Prostate gland (tissue), 2 donors: Measurements from ENCODE around the gene FNDC10. TPM values are rescaled to one million over a fixed set of nuclear protein-coding genes. Genes with fewer than 3 reads are reported as not detected.

Experiments used
- DNase-seq: peaks from one replicate; pipeline ENCODE4 v3.0.0-alpha.2; 2019; ENCODE audit warnings: low spot score
- H3K27ac ChIP-seq, 2 donors: fragments of 200-600 bp; sonication (generic); 2 replicates each; pipeline ENCODE4 v1.5.1; 2017 to 2019
- H3K27me3 ChIP-seq: fragments of 200-600 bp; sonication (generic); replicated peaks from 2 replicates; pipeline ENCODE4 v1.5.1; 2019; ENCODE audit not compliant: insufficient read depth
- H3K36me3 ChIP-seq, 2 donors: fragments of 200-600 bp; sonication (generic); 1 replicate in 1 of 2; 2 replicates in 1 of 2; pipeline versions ENCODE4 v1.5.1 to v1.8.1; 2017 to 2019
- H3K4me1 ChIP-seq: fragments of 200-600 bp; sonication (generic); replicated peaks from 2 replicates; pipeline ENCODE4 v1.5.1; 2019
- H3K4me3 ChIP-seq, 2 donors: fragments of 200-600 bp; sonication (generic); 2 replicates each; pipeline ENCODE4 v1.5.1; 2017 to 2019
- H3K9me3 ChIP-seq: fragments of 200-600 bp; sonication (generic); 2 replicates; pipeline ENCODE4 v1.5.1; 2017
- POLR2A ChIP-seq: fragments of 450-650 bp; IDR thresholded peaks from one replicate; pipeline ENCODE4 v1.6.1; 2016; ENCODE audit warnings: antibody characterized with exemption, mild to moderate bottlenecking
- POLR2AphosphoS5 ChIP-seq: sonication (generic); formaldehyde crosslinking; IDR thresholded peaks from one replicate; pipeline ENCODE4 v1.6.1; 2017; ENCODE audit warnings: antibody characterized with exemption
- WGBS: methylation state at CpG from one replicate; pipeline ENCODE4 v1.1.5; 2018; 5-methylcytosine and 5-hydroxymethylcytosine counted together
- intact Hi-C: fragments of 100-400 bp; cut with DNase I; formaldehyde crosslinking; loops from one replicate; pipeline ENCODE4 v1.14.2; 2022
- total RNA-seq, 2 donors: library from RNA; depleted of rRNA; stranded (reverse); fragments of >200 nt; gene quantifications; one replicate each; pipeline ENCODE4 v1.1.0, GENCODE V29; 2016
- TF ChIP-seq, protein P1 (sequence below), 4 experiments: fragments of 200-600 bp in 2 of 4; fragments of 450-650 bp in 2 of 4; sonication (generic) in 2 of 4; IDR thresholded peaks; 1 replicate in 3 of 4; 2 replicates in 1 of 4; pipeline ENCODE4 v1.5.1; 2016 to 2019; ENCODE audit warnings: antibody characterized with exemption in 4 of 4, mild to moderate bottlenecking in 2 of 4, moderate library complexity in 2 of 4

Gene FNDC10
- total RNA-seq, 2 donors from 2014 or later: 3.5 to 33.3 TPM

DNA sequence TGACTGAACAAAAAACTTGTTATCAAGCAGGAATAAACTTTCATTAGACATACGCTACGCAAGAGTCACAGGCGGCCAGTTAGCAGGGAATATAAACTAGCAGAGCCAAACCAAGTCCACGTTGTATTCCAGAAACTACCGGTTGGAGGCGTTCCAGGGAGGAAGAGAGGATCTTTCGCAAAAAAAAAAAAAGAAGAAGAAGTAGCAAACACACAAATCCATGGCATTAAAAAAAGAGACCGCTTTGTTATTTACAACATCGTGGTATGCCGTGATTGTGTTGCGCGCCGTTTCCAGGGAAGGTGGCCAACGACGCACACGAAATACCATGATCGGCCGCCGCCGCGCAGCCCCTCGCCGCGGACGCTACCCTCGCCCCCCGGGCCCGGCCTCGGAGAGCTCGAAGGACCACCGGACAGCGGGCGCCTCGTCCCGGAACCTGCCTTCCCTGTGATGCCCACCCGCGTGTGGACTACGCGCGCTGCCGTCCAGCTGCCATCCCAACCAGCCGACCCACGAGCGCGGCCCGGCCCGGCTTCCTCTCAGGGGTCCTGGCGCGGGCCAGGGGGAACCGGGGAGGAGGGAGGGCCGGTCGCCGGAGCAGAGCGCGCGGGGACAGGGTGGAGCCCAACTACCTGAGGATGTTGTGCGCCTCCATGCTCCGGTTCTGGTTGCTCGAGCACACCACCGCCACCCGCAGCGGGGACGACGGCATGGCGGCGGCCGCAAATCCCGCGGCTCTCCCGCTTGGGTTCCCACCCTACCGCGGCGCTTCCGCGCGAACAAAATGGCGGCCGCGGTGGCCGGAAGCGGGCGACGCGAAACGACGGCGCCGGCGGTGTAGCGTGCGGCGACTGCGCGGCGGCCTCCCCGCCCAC, 25.9 kb downstream of the FNDC10 start:
- Histone ChIP-seq H3K27me3 (no peaks in the 10 kb centered on the region), H3K9me3 (no peaks in the 10 kb centered on the region), H3K27ac (peak overlapping the region; percentile 97 to 98), H3K4me3 (peak overlapping the region; percentile 99 to 100), H3K36me3 (no peaks in the 10 kb centered on the region), H3K4me1 (peaks cover 5% of the 10 kb centered on the region)
- DNase-seq: peak; percentile 42
- WGBS: under 1% methylated on average over 38 of the region's 96 CpGs
- TF ChIP-seq POLR2A (peak; percentile 4), POLR2AphosphoS5 (no peak)
- TF ChIP-seq, protein P1, sequence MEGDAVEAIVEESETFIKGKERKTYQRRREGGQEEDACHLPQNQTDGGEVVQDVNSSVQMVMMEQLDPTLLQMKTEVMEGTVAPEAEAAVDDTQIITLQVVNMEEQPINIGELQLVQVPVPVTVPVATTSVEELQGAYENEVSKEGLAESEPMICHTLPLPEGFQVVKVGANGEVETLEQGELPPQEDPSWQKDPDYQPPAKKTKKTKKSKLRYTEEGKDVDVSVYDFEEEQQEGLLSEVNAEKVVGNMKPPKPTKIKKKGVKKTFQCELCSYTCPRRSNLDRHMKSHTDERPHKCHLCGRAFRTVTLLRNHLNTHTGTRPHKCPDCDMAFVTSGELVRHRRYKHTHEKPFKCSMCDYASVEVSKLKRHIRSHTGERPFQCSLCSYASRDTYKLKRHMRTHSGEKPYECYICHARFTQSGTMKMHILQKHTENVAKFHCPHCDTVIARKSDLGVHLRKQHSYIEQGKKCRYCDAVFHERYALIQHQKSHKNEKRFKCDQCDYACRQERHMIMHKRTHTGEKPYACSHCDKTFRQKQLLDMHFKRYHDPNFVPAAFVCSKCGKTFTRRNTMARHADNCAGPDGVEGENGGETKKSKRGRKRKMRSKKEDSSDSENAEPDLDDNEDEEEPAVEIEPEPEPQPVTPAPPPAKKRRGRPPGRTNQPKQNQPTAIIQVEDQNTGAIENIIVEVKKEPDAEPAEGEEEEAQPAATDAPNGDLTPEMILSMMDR (IDR thresholded peaks at IDR 0.05): peak in 1 of 4 experiments; percentile 6
- intact Hi-C loops: loop anchor here (2.0 kb wide), 1 partner anchor 41 kb away; the partner anchor contains the start of gene MIB2

DNA sequence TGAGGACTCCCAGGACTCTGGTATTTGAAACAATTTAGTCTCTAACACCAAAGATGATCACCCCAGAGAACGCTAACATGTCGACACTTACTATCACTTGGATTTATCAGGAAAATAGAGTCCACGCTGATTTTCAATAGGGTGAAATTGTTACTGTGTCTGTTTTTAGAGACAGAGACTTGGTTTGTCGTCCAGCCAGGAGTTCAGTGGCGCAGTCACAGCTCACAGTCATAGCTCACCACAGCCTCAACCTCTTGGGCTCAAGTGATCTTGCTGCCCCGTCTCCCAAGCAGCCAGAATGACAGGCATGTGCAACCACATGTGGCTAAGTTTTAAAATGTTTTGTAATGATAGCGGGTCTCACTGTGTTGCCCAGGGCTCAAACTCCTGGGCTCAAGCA, 30.6 kb downstream of the FNDC10 start:
- H3K9me3 ChIP-seq: no peaks in the 10 kb centered on the region
- H3K4me3 ChIP-seq: no peak overlapping the region
- peaks cover 5% of the 10 kb centered on the region for H3K4me1 ChIP-seq
- TF ChIP-seq, protein P1 (IDR thresholded peaks at IDR 0.05): no peak
- TF ChIP-seq POLR2A (no peak), POLR2AphosphoS5 (no peak)
- H3K27me3 ChIP-seq: no peaks in the 10 kb centered on the region
- intact Hi-C loops: no loop called here
- peaks cover 0 to 2% of the 10 kb centered on the region in 2 donors for H3K36me3 ChIP-seq
- WGBS: 82% methylated on average over 7 of the region's 7 CpGs
- DNase-seq: no peak
- H3K27ac ChIP-seq: no peak overlapping the region

DNA sequence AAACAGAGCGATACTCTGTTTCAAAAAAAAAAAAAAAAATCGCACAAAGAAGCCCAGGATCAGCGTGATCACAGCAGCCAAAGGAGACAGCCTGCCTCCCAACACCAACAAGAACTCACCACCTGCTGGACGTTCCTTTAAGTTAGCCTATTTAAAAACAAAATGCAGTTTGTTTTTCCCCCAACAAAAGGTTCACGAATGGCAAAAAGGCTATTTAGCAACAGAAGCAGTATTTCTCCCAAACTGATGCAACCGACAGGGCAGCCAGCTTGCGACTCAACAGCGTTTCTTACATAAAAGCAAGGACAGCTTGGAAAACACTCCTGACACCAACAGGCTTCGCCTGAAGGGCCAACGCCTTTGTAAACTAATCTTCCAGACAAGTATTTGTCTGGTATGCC, 32.0 kb downstream of the FNDC10 start:
- intact Hi-C loops: no loop called here
- WGBS: 68% methylated on average over 10 of the region's 10 CpGs

DNA sequence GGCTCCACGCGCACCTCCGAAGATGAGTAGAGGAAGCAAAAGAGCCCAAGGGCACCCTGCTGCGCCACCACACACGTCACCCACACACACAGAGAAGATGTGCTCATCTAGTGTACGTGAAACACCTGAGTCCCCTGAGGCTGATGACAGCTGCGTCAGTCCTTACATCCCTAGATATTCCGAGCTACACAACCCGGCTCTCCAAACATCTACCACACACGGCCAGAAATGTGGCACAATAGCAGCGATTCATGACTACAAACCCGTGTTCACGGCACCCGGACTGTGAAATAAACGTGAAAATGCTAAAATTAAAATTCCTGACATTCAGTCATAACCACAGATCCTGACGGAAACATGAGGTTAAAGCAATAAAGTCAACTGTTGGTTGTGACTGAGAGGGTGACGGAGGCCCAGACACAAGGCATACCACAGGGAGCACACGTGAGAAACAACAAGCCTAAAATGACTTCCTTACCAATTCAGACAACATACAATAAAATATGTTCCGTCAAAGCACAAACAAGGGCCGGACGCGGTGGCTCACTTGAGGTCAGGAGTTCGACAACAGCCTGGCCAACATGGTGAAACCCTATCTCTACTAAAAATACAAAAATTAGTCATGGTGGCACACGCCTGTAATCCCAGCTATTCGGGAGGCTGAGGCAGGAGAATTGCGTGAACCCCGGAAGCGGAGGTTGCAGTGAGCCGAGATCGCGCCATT, 32.6 kb downstream of the FNDC10 start:
- intact Hi-C loops: no loop called here
- TF ChIP-seq POLR2AphosphoS5 (no peak), POLR2A (no peak)
- TF ChIP-seq, protein P1 (IDR thresholded peaks at IDR 0.05): no peak
- no peak for DNase-seq
- no peaks in the 10 kb centered on the region for H3K27me3 ChIP-seq
- no peaks in the 10 kb centered on the region for H3K4me1 ChIP-seq
- H3K36me3 ChIP-seq: peaks cover 4 to 9% of the 10 kb centered on the region in 2 donors
- no peak overlapping the region for H3K4me3 ChIP-seq
- WGBS: 88% methylated on average over 31 of the region's 31 CpGs
- no peaks in the 10 kb centered on the region for H3K9me3 ChIP-seq
- H3K27ac ChIP-seq: no peak overlapping the region

More for the DNA sequence above, 32.0 kb downstream of the FNDC10 start:
- Histone ChIP-seq H3K27ac (no peak overlapping the region), H3K36me3 (peaks cover 0 to 4% of the 10 kb centered on the region in 2 donors), H3K4me3 (no peak overlapping the region), H3K9me3 (no peaks in the 10 kb centered on the region), H3K4me1 (peaks cover under 1% of the 10 kb centered on the region), H3K27me3 (no peaks in the 10 kb centered on the region)
- TF ChIP-seq POLR2A (no peak), POLR2AphosphoS5 (no peak)
- TF ChIP-seq, protein P1 (IDR thresholded peaks at IDR 0.05): no peak
- DNase-seq: no peak
